GM18498 (cell line): ENCODE measurements around the gene NELL1.

Source experiments
- ATAC-seq: cut with Tn5 transposase; IDR thresholded peaks from one replicate; pipeline ENCODE4 v1.9.1; 2021; ENCODE audit warnings: mild to moderate bottlenecking, moderate library complexity; ENCODE audit not compliant: unreplicated experiment

The NELL1 gene

DNA sequence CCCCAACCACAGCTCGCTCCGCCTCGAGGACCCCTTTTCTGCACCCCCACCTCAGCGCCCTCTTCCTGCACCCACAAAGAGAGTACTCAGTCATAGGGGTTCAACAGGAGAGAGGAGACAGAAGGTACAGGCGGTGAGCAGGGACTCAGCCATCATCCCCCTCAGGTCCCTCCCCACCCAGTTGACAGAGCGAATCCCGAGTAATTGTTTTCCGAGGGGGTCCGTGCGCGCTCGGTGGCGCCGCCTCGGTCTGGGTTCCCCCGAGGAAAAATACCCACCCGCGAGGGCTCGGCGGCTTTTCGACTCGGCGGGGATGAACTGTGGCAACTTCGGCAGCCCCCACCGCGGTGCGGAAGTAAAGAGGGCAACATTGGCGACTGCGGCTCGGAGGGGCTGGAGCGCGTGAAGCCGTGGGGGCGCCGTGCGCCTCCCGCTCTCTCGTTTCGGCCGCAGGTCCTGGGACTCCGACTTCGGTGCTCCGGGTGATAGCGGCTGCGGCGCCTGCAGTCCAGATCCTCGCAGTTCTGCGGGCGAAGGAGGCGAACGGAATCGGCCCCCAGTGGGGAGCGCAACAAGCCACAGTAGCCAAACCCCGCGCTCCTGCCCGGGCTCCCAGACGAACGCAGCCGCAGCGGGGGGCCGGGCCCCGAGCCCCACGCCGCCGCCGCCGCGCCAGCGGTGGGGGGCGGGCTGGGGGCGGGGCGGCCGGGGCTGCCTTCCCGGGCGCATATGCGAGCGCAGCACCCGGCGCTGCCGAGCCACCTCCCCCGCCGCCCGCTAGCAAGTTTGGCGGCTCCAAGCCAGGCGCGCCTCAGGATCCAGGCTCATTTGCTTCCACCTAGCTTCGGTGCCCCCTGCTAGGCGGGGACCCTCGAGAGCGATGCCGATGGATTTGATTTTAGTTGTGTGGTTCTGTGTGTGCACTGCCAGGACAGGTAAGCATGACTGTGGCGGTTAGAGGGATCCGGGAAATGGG, at the start of gene NELL1:
Gene NELL1 (plus strand): TSS at position 743 of the 976 bp plus-strand sequence.
- ATAC-seq = no peak

DNA sequence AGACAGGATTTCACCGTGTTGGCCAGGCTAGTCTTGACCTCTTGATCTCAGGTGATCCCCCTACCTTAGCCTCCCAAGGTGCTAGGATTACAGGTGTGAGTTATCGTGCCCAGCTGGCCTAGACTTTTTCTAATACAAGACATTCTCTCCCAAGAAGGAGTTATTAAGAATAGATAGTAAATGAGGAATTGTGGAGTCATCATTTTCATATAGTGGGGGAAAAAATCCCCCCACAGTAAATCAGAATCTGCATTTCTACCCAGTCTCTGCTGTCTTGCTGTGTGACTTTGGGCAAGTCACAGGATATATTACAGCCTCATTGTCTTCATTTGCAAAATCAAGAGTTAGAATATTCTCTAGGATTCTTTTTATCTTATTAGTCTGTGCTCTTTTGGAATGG, 48.4 kb upstream of the NELL1 start:
- no peak for ATAC-seq

DNA sequence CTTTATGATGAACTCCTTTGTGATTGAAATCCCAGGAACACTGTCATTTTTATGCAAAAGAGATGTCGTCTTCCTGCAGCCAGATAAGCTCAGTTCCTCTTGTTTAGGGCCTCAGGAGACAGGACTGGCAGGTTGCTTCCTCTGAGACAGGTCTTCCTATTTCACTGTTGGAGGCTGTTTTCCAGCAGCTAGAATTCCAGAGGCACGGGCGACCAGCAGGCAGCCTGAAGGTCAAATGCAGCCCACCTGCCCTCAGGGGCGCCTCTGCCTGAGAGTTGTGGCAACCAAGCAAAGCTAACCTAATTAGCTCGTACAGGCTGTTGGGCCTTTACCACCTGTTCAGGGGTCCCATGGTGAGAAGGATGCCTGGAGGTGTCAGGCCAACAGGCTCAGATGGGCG, 47.7 kb upstream of the NELL1 start:
- ATAC-seq = no peak

DNA sequence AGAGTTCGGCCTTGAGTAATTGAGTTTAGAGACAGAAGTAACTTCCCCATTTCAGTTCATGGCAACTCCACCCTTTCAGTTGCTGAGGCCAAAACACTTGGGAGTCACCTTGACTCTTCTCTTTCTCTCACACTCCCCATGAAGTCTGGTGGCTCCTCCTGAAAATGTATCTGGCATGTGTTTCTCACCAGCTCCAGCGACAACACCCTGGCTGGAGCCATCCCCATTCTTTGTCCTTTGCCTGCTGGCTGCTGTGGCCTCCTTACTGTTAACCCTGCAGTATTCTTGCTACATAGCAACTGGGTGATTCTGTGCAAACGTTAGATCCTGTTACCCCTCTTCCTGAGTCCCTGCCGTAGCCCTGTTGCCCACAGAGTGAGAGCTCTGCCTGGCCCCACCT, 46.1 kb upstream of the NELL1 start:
- no peak for ATAC-seq

DNA sequence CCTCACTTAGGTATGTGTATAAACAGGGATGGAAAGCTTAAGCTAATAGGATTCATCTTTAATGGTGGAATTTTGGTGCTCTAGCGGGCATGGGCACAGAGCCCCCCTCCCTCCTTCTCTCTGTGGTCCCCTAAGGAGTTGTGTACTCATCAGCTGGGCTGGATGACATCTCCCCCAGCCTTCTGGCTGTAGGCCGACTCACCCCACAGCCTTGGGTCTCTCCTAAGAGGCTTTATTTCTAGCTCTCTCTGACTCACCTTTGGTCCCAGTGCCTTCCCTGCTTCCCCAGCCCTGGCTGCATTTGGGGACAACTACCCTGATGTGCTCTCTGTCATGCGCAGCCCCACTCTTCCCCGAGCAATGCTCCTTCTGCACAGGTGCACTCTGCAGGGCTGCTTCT, 43.1 kb upstream of the NELL1 start:
- no peak for ATAC-seq

DNA sequence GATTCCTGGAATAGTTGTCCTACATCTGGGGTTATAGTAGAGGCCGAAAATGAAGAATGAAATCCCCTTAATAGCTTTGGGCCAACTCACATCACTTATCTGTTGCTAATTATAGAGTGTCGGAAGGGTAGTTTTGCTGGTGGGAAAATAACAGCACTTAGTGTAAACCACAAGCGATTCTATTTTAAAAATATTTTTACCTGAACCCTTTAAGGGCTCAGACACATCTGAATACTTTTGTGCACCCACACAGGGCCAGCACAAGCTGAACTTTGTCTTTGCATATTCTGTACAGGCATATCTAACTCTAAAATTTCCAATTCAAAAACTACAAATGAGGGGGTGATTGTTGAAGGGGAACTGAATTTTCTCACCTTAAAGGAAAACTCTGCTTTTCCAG, 42.4 kb upstream of the NELL1 start:
- no peak for ATAC-seq

DNA sequence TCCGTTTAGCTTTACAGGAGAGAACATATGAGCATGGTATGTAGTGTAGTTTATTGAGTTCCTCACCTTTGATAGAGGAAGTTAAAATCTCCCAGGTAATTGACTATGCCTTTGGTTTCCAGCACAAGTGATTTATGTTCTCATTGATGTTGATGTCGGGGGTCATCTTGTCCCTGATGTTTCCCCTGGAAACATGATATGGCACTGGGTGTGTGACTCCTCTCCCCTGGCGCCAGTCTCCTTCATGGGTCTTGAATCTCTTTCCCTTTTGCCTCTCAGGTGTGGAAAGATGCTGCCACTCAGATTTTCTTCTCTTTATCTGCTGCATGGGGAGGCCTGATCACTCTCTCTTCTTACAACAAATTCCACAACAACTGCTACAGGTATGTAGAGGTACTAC, 41.7 kb upstream of the NELL1 start:
- ATAC-seq = no peak

DNA sequence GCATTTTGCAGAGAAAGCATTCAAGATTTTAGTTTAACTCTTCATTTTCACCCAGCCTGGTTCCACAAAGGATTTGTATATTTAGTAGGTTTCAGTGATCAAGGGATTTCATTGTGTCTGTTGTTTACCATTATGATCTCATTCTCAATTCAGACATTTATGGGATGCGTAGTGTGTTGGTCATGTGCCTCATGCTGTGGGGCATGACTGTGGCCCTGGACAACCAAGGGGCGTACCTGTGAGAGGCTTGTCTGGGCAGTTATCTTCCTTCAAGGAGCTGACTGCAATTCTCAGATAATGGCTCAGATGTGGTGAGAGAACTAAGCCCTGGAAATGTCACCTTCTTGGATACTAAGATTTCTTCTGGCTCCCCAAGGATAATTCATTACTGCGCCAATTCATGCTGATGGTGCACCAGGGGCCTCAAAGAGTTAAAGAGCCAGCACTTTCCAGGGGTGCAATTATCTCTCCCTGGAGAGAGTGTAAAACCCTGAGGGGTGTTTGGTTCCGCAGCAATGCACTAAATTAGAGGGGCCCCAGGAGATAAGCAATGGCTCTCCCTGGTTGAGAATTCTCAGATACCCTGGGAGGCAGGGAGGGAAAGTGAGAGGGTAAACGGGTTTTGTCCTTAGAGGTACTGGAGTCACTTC, 37.7 kb upstream of the NELL1 start:
- no peak for ATAC-seq

DNA sequence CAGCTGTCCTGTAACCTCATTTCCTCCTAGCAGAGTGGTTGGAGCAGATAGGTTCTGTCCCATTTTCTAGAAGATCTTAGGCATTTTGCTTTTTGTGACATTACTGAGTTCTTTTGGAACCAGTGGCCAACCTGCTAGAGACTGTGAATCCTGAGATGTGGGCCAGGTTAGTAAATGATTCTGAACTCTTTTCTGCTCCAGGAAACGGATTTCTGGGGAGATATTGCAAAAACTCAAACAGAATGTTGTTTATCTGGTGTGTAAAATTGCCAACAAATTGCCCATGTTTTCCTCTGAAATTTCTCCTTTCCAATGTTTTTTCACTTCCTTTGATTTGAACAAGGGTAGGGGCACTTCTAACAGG, 37.2 kb upstream of the NELL1 start:
- no peak for ATAC-seq

DNA sequence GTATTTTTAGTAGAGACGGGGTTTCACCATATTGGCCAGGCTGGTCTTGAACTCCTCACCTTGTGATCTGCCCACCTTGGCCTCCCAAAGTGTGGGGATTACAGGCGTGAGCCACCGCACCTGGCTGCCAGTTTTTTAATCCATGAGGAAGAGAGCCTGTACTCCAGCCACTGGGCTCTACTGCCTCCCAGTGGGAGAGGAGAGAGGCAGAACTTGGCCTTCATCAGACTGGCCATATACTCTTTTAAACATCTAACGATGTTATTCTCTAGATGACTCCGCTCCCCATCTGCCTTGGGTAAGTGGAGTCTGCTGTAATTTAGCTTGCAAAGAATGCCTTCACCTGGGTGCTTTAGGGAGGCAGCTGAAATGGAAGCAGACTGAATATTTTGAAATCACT, 35.3 kb upstream of the NELL1 start:
- ATAC-seq = no peak

DNA sequence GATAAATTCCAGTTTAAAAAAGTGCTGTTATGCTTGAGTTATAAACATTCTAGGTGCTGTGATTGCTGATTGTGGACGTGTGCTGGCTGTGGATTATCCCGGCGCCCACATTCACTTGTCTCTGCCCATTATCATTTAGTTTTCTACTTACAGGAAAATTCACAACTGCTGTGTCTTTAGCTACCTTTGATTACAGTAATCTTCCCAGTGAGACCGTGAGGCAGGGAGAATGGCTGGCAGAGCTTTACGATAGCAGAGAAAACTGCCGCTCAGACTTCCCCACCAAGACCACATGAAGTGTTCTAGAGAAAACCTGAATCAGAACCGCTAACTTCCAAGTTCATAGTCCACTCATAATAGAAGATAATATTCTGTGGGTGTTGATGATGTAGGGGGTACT, 34.6 kb upstream of the NELL1 start:
- ATAC-seq = no peak

DNA sequence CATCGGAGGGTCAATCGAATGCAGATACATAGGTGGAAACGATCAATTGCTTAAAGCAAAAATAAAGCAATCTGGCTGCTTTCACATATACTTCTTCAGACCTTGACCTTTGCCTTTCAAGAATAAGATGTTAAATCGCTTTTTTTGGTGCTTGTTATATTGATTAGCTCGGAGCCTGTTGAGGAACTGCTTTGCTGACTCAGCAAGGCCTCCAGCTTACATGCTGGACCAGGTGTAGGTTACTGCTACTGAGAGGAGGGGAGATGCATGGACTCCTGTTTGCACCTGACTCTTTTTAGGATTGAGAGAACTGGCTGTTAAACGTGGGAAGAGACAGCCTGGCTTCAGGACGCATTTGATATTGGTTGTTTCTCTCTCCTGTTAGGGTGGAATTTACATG, 31.3 kb upstream of the NELL1 start:
- ATAC-seq = no peak

DNA sequence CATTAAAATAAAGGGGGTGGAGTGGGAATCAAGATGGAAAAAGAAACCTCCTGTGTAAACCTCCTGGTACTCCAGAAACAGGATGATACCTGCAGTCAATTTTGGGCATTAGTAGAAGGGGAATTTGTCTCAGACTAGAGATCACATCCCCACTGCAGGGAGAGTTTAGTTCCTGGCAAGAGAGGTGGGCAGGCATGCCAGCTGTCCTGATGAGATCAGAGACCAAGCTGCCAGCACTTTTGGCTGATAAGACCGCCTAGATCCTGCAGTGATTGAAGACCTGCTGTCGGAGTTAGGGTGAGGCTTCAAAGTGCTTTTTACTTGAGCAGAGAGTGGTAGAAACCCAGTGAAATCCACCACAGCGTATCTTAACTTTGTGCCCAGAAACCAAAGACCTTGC, 29.7 kb upstream of the NELL1 start:
- ATAC-seq = no peak

DNA sequence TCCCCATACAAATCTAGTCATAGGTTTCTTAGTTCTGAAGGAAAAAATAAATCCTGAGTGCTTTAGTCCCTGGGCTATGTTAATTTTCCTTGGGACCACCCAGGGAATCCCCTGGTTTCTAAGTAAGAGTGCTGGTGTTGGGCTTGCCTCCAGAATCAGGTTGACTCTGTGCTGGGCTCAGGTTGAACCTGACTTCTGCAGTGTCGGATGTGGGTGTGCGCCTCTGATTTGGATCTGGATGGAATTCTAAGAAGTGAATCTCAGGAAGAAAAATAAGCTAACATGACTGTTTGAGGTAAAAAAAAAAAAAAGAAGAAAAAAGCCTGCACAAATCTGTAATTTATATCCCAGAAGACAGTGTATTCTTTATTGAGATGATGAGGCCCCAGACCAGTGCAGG, 29.0 kb upstream of the NELL1 start:
- ATAC-seq = no peak

DNA sequence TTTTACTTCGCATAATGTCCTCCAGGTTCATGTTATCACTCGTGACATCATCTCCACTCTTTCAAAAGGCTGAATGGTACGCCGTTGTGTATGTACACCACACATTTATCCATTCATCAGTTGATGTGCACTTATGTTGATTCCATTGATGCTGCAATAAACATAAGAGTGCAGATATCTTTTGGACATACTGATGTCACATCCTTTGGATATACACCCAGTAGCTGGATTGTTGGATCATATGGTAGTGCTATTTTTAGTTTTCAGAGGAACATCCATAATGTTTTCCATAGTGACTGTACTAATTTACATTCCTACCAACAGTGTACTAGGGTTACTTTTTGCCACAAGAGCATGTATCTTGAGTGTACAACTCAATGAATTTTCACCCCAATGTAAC, 25.0 kb upstream of the NELL1 start:
- no peak for ATAC-seq

DNA sequence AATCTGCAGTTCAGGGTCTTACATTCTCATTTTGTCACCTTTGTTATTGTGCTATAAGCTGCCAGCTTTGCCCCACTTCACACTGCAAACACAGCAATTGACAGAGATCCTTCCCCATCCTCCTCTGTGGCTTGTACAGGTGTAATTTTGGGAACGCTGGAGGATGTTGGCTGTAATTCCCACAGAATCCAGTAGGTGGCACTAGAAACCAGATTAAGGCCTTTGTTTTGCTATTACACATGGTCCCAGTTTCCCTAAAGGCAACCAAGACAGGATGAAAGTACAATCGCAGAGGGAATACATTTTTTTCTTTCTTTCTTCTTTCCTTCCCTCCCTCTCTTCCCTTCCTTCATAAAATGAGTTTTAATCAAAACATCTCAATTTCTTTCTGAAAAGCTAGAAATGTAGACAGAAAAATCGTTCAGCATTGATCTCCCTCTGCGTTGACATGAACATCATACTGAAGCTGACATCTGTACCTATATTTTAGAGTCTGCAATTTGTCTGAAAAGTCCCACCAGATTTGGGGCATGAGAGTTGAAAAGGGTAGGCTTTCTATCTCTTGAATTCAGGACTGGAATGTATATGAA, 21.3 kb upstream of the NELL1 start:
- no peak for ATAC-seq

DNA sequence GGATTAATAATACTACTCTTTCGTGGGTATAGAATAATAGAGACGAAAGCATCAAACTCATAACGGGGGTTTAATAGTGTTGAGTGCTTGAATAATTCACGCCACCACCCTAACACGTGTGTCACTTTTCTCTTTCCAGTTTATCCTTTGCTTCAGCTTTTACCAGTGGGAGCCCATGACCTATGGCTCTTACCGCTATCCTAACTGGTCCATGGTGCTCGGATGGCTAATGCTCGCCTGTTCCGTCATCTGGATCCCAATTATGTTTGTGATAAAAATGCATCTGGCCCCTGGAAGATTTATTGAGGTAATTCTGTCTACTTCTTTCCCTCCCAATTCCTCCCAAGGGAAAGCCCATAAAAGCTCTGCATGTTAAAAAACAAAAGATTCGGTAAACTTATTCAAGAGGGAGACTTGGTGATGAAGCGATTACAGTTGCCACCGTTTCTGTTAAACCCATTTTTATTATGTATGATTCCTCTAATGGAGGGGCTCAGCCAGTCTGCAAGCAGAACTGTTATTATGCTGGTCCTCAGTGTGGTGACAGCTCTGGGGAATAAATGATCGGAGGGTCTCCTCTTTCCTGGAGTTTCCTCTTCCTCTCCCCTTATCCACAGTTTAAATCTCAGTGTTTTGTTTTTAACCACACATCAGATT, 17.1 kb upstream of the NELL1 start:
- no peak for ATAC-seq

DNA sequence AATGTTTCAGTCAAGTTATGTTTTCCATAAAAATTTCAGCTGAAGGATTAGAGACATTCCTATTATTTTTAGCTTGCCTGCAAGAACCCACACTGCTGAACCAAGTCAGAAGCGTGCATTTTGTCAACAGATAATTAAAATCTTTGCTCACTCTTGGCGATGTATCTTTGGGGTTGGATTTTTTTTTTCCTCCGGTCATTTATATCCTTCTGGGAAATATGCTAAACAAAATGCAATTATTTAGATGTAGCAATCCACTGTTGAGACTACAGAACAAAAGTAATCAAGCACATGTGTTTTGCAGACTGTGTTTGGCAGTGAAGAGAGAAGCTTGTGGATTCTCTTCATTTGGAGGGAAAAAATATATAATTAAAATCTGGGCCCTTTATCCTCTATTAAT, 15.3 kb upstream of the NELL1 start:
- no peak for ATAC-seq

DNA sequence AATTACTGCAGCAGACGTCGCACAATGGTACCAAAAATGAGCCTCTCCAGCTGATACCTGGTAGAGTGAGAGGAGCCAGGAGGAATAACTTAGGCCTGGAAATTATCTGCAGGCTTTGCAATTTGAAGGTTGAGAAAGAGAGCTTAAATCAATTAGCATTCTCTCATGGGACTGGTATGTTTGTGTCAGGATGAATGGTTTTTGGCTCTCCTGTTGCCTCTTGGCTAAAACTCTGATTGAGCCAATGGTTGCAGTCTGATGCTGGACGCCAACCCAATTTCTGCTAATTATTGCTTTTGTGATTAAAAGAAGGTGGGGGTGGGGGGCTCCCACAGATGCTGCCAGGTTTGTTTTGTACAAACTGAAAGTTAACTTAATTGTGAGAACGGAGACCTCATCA, 12.5 kb upstream of the NELL1 start:
- no peak for ATAC-seq

DNA sequence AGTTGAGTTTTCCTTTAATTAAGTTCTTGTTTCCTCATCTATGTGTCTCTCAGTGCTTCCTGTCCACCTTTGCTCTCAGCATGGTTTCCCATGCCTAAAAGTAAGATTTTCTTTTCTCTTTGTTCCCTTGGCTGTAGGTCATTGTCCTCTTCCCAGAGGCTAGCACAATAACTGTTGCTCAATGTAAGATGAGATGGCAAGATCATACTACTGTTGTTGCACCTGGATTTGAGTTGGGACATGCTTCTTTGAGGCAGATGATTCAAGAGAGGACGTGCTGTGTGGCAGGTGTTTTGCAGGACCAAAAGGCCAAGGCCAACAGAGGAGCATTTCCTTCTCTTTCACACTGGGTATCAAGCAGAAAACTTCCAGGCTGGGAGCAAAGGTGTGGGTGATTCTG, 11.3 kb upstream of the NELL1 start:
- ATAC-seq = no peak

DNA sequence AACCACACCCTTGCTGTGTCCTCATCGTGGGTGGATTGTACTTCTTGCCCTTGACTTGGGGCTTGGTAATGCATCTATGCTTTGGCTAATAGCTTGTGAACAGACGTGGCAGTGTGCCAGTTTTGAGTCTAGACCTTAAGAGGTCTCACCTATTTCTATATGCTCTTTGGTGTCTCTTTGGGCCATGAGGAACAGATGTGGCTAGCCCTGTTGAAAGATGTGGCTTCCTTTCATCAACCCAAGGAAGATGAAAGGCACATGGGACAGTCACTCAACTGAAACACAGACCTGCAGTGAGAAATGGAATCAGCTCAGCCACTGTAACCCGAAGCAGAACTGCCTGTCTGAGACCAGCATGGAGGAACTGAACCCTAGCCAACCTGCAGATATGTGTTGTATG, 7.9 kb upstream of the NELL1 start:
- ATAC-seq = no peak

DNA sequence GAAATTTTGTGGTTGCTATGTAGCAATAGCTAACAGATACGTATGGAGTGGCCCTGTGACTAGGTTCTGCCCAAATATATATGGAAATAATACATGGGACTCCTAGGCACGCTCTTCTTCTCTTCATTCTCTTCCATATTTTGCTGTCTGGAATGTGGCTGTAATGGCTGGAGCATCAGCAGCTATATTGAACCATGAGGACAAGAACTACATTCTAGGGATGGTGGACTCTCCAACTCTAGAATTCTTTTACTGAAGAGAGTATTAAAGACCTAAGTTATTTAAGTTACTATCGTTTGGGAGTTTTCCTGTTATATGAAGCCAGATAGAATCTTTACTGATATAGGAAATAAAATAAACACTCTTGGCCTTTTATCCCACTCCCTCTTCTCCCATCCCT, 7.5 kb upstream of the NELL1 start:
- no peak for ATAC-seq
